HG03439 (cell line): ENCODE data around the gene NCSTN.
"Not testable (repeated sequence)": the region's sequence is repeated elsewhere in the genome, so short reads cannot be mapped to it uniquely, and the experiment has no call there.

Experiments
- ATAC-seq: cut with Tn5 transposase; IDR thresholded peaks from one replicate; pipeline ENCODE4 v1.9.1; 2021; ENCODE audit warnings: mild to moderate bottlenecking, moderate library complexity; ENCODE audit not compliant: unreplicated experiment

NCSTN gene

DNA sequence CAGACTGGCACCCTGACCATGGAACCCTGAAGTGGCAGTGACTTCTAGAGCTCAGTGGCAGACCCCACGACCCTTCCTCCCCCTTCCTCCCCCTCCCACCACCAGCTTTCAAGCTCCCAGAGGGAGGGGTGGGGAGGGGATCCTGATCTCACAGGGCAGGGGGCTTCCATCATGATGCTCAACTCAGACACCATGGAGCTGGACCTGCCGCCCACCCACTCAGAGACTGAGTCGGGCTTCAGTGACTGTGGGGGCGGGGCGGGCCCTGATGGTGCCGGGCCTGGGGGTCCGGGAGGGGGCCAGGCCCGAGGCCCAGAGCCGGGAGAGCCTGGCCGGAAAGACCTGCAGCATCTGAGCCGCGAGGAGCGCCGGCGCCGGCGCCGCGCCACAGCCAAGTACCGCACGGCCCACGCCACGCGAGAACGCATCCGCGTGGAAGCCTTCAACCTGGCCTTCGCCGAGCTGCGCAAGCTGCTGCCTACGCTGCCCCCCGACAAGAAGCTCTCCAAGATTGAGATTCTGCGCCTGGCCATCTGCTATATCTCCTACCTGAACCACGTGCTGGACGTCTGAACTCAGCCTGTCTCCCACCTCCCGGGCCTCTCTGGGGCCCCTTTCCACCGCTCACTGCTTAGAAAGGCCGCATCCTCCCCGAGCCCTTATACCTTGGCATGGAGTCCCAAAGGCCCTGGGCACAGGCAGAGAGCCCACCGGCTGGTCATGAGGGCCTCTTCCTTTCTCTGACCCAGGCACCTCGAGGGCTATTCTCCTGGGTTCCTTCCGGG is 27.6 kb downstream of the NCSTN start:
- no peak for ATAC-seq

DNA sequence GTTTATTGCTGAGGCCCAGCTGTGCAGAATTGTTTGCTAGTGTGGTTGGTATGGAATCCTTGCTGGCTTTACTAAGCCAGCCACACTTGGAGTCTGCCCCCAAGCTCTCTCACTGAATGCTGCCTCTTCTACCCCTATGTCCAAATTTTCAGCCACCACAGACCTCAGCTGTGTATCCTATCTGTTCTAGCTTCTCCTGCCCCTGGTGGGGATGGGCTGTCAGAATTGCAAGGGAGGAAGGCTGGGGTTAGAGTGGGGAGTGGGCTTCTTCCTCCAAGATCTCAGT is 28.1 kb downstream of the NCSTN start:
- no peak for ATAC-seq

DNA sequence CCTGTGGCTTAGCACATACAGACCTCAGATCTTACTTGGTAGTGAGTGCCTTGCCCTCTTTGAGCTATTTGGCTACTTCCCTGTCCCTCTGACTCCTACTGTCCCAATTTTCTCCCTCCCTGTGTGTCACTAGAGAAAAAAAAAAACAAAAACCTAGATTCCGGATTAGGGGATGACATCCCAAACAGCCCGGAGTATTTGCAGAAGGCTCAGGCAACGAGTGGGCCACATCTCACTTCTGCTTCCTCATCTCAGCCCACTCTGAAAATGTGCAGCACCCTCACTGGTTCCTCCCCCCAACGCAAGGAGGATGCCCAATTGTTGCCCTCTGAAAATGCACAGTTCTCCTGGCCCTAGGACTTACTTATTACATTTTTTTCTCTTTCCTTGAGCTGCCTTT is 28.6 kb downstream of the NCSTN start:
- no peak for ATAC-seq

DNA sequence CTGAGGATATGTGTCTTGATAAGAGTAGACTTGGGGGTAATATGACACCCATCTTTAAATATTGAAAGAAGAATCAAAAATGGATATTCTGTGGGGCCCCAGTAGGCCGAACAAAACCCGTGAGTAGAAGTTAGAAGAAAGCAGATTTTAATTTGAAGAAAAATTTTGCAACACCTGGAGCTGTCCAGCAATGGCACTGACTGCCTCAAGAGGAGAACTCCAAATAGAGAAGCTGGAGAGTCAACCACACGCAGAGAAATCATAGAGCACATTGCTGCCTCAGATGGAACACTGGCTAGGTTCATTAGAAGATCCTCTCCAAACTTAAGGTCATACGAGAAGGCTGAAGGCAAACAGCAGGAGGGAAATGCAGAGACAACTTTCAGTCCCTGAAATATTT is 30.5 kb downstream of the NCSTN start:
- no peak for ATAC-seq

DNA sequence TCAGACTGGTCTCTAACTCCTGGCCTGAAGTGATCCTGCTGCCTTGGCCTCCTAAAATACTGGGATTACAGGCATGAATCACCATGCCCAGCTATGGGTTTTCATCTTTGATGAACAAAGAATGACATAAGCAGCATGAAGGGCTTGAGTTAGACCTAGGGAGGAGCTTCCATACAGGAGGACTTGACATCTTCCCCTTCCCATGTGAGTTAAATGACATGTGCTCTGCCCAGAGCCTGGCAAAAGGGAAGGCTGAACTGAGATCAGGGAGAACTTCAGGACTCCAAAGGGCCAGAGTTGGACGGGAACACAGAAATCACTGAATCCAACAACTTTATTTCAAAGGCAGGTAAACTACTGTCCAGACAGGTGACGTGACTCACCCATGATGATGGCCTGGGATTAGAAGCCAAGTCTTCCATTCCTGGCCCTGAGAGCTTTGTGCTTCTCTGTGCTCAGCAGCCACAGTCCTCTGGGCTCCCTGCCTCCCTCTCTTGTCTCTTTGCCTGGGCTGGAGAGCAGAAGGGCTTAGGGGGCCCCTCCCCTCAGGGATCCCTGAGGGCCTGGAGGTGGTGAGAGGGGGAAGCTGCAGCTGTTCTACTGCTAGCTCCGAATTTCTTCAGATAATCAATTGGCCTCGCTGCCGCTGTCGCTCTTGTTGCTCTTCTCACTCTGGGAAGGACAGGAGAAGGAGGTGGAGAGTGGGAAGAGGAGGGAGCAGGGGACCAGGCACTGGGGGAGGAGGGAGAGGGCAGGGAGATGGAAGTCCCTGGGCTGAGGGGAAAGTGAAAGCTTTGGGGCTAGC is 31.3 kb downstream of the NCSTN start:
- ATAC-seq, result no peak

DNA sequence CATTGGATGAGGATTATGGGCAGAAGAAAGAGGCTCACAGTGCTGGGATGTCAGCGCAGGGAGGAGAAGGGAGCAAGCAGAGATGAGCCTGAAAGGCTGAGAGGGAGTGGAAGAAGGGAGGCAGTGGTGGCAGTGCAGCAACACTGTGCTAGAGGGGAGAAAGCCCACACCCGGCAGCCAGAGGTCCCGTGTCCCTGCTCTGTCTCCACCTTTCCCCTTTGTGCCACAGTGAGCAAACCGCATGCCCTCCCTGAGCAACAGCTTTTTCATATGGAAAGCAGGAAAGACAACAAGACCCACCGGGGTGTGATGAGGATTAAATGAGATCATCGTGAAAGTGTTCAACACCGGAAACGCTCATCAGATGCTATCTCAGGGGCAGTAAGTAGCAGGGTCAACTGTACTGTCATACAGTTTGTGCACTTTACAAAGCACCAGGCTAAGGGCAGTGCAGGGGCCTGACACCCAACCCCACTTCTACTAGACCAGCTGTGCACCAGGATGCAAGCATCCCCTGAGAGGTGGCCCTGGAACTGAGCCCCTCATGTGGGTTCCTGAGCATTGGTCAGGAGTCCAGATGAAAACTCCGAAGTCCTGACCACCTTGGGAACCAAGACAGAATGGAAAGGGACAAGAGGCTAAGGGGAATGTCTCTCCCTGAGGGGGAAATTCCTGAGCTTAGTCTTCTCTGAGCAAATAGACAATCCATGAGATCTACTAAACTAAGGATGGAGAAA is 32.8 kb downstream of the NCSTN start:
- no peak for ATAC-seq

DNA sequence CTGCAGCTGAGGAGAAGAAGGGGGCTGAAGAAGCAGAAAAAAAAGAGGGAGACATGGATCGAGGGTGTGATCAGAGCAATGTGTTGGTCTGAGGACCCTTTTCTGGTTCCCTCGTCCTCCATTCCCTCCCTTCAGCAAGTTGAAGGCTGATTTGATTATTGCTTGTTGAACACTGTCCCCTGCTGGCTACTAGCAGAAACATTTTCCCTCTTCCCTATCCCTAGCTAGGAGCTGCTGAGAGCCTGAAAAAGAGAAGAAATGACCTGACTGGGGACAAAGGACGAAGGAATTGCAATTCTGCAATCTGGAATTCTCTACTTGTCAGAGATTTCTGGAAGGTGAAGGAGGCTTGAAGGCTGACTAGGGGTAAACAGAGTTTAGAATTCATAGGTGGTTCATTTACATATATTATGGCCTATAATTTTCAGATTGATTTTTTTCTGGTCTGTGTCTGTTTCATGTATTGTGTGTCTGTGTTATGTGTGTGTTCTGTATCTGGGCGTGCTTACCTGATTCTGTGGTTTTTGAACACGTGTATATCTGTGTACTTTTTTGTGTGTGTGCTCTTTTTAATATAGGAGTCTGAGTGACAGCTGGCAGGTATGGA is 33.4 kb downstream of the NCSTN start:
- no peak for ATAC-seq

DNA sequence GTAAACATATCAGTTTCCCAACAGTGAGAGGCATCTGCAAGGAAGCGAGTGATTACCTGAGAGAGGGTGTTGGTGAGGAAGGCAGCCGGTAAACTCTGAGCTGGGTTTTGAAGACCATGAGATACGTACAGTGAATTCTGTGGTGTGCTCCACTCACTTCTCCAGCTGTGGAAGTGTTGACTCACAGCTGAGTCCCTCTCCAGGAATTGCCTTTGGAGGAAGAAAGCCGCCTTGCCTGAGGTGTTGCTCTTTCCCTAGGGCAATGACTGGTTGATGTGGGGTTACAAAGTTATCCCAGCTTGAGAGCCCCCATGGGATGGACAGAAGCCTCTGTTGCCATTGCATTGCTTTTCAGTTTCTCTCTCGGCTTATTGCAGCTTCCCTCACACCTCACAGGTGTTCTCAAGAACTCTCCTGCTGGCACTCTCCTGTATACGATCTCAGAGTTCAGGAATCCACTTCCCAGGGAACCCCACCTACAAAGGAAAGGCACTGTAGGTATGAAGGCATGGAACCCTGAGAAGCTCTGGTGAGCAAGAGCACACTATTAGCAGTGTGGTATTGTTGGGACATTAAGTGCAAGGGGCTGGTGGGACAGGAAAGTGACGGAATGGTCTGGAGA is 34.5 kb downstream of the NCSTN start:
- no peak for ATAC-seq

DNA sequence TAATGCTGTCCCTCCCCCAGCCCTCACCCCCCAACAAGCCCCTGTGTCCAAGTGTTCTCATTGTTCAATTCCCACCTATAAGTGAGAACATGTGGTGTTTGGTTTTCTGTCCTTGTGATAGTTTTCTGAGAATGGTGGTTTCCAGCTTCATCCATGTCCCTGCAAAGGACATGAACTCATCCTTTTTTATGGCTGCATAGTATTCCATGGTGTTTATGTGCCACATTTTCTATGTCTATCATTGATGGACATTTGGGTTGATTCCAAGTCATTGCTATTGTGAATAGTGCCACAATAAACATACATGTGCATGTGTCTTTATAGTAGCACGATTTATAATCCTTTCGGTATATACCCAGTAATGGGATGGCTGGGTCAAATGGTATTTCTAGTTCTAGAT is 41.6 kb downstream of the NCSTN start:
- ATAC-seq, result not testable (repeated sequence)

DNA sequence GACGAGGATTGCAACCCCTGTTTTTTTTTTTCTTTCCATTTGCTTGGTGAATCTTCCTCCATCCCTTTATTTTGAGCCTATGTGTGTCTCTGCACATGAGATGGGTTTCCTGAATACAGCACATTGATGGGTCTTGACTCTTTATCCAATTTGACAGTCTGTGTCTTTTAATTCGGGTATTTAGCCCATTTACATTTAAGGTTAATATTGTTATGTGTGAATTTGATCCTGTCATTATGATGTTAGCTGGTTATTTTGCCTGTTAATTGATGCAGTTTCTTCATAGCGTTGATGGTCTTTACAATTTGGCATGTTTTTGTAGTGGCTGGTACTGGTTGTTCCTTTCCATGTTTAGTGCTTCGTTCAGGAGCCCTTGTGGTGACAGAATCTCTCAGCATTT is 45.2 kb downstream of the NCSTN start:
- not testable (repeated sequence) for ATAC-seq

DNA sequence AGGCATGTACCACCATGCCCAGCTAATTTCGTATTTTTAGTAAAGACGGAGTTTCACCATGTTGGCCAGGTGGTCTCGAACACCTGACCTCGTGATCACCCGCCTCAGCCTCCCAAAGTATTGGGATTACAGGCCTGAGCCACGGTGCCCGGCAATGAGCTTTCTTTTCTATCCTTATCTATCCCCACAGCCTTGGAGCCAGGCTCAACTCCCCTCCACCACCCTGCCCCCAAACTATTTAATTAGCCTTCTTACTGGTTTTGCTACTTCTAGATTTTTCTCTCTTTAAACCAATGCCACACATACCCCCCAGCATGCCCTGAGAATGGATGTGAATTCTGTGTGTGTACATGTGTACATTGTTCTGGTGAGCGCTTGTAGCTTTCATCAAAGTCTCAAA is 51.5 kb downstream of the NCSTN start:
- ATAC-seq, result no peak

DNA sequence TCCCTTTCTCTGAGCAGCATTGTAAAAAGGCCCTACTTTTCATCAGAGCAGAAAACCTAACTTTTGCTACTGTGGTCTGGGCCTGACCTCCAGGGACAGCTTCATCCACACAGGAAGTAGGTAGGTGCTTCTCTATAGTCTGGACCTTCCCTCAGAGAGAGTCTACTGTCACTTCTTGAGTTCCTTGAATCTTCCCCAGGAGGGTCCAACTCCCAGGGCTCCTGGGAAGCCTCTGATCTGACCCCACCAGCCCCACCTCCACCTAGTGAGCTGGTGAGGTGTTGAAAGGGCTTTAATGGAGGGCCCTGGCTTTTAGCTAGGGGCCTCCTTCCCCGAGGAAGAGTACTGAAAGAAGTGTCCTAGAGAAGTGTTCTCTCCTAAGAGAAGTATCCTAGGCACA is 54.5 kb downstream of the NCSTN start:
- no peak for ATAC-seq

DNA sequence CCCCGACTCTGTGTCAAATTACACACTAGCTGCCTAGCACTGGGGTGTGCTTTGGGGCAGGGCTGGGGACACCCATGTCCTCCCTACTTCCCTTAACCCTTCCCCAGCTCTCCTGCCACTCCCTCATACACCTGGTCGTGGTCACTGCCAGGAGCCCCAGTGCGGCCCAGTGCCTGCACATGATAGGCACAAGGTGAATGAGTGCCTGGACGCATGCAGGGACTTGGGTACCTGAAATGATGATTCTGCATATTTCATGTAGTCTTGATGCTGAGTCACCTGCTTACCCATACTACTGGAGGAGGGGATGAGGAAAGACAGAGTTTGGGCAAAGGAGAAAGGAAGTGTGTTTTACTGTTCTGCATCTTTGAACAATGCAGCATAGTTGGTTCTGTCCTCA is 55.6 kb downstream of the NCSTN start:
- ATAC-seq, result no peak

DNA sequence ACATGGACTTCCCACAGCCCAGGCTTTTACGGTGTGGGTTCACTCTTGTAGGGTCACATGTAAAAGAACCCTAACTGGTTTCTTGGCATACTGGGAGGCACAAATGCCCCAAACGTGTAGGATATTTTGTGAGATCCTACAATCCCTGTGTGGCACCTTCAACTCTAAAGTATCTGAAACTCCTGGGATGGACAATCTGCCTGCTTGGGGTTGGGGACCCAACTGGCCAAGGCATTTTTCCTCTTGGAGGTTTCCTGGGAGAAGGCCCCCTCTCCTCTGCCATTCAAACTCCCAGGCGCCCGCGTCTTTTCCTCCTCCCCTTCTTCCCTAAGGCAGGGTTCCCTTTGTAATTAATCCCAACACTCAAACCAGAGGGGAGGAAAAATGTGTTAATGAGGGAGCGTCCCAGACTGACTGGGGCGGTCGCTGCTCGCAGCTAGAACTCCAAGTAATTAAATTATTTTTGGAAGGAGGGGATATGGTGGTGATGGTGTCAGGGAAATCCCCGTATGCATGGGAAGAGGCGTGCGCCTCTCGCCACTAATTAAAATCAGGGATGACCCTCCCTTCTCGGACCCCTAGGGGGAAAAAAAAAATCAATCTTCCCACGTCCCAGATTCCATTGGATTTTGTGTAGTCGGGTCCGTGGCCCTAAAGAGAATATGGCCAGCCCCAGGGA is 56.5 kb downstream of the NCSTN start:
- ATAC-seq, result no peak

DNA sequence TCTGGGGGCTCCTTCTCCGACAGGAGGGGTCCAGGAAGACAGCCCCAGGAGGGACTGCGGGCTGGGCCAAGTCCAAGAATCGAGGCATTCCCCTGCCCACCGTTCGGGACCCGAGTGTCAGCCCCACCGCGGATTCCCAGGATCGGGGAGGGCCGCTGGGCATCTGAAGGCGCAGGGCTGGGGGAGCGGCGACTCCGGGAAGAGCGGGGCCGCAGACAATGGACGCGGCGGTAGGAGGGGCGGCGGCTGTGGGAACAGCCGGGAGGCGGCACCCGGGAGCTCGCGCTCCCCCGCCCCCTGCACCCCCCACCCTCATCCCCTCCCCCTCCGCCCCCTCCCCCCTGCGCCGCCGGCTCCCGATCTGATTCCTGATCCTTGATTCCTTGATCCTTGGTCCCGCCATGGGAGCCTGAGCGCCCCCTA is 57.1 kb downstream of the NCSTN start, which contains the start of gene VANGL2:
Gene VANGL2, plus strand, starts transcription at position 342 of the 423 bp plus-strand sequence. CDS start 15,274 bp downstream, outside the sequence.
- no peak for ATAC-seq

DNA sequence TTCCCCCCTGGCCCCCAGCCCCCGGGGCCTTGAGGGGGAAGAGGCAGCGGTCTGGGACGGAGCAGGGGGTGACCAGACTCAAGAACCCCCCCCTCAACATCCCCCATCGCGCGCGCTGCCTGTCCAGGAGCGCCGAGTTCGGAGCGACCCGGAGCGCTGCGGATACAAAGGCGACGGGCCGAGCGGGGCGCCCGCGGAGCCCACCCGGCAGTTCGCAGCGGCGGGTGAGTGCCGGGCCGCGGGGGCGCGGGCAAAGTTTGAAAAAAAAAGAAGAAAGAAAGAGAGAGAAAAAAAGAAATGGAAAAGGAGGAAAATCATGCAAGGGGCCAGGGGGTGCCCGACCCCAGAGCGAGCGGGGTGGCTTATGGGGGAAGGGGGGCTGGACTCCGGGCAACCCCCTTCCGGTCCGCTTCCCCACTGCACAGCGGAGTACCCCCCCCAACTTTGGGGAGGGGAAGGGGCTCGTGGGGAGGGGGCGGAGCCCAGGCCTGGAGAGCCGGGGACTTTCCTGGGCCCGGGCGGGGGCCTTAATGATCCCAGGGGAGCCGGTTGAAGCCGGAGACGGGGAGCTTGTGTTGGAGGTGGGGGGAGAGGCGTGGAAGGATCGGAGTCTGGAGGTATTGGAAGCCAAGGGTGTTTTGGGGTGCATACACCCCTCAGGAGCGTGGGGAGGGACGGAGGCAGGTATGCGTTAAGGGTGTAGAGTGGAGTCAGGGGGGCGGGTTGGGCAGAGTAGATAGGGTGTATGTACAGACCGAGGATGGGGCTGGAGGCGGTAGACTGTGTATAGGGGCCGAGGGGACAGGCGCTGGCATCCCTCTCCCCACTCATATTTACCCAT is 57.7 kb downstream of the NCSTN start:
- ATAC-seq, result no peak

DNA sequence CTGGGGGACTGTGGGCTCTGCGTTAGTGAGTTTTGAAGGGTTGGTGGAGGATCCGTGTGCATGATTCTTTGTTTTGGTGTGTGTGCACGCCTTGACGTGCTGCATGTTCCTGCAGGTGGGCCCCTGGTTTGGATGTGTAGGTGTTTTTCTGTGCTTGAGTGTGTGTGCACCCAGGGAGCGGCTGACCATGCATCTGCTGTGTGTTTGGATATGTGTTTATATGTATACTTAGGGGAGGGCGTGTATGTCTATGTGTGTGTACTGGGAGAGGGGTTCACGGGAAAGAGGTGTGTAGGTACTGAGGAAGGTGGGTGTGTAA is 58.3 kb downstream of the NCSTN start:
- ATAC-seq, result no peak

DNA sequence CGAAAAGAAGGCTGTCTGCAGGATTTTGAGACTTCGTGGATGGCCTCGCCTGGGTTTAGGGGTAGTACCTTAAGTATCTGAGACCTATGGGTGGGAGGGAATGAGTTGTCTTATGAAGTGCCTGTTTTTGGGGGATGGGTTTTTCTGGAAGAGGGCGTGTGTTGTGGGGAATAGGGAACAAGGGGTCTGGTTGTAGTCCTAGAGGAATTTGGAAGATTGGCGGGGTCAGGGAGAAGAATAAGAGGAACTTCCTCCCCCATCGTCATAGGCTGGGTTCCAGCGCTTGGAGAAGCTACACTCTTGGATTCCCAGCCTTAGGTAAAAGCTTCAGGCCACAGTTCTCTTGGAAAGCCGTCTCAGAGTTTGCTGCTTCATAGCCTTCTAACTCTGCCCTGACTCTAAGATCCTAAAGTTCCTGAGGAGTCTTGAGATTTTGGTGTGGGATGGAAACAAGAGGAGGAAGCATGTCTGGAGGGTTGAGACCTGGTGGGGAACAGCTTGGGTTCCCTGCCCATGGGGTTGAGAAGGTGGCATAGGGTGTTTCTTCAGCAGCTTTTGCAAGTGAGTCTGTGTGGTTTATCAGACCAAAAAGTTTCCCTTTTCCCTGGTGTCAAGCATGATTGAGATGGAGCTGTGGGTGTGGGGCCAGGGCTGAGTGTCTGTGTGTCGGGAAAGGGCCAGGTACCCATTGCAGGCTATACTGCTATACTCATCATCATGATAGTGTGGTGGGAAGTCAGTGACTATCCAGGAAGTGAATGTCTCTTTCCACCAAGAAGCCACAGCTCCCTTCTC is 59.0 kb downstream of the NCSTN start:
- ATAC-seq, result no peak

DNA sequence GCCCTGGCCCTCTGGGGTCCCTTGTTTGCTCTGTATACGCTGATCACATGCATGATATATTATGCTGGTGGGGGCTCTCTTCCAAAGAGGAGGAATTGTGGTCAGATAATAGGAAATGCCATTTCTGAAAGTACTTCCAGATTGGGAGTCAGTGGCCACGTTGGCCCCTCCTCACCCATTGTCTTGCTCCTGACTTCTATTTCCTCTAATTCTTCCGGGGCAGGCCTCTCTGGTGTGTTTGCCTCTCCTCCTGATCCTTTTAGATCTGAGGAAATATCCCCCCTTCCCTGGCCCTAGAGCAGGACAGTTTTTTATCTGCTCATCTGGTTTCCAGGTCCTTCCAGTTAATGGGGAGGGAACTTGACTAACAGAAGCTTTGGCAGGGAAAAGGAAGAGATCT is 60.1 kb downstream of the NCSTN start:
- no peak for ATAC-seq
